SK-N-MC (cell line): ENCODE results near the gene CCNI2.

Experiments used
- DNase-seq: peaks from one replicate; pipeline ENCODE4 v3.0.0-alpha.2; 2011; ENCODE audit warnings: low read depth, low spot score
- H3K27ac ChIP-seq: fragments of 200-600 bp; sonication (generic); 2 replicates; pipeline ENCODE4 v1.5.1; 2016; ENCODE audit warnings: mixed run types
- H3K36me3 ChIP-seq: fragments of 200-600 bp; sonication (generic); 2 replicates; pipeline ENCODE4 v1.6.1; 2017; ENCODE audit warnings: antibody characterized with exemption, low read length, mixed read lengths; ENCODE audit not compliant: insufficient read depth
- H3K4me3 ChIP-seq: fragments of 200-600 bp; sonication (generic); 2 replicates; pipeline ENCODE4 v1.5.1; 2016
- H3K9ac ChIP-seq: fragments of 200-600 bp; sonication (generic); 2 replicates; pipeline ENCODE4 v1.8.0; 2017; ENCODE audit warnings: mixed run types, mixed read lengths; ENCODE audit not compliant: insufficient read length
- H3K9me3 ChIP-seq: fragments of 200-600 bp; sonication (generic); 2 replicates; pipeline ENCODE4 v1.6.1; 2017; ENCODE audit warnings: low read depth, mild to moderate bottlenecking, antibody characterized with exemption, low read length, moderate library complexity, mixed read lengths
- EZH2 ChIP-seq: fragments of 200-600 bp; sonication (generic); IDR thresholded peaks from one replicate; pipeline ENCODE4 v1.6.1; 2017; ENCODE audit warnings: antibody characterized with exemption
- FOXP2 ChIP-seq: optimal IDR thresholded peaks from 2 replicates; pipeline ENCODE3; 2011; ENCODE audit warnings: mild to moderate bottlenecking, moderate library complexity; ENCODE audit not compliant: insufficient read depth; ENCODE audit errors: extremely low read length, control extremely low read depth
- POLR2AphosphoS5 ChIP-seq: IDR thresholded peaks from 2 replicates; pipeline ENCODE4 v1.6.1; 2012; ENCODE audit warnings: mild to moderate bottlenecking, low read depth, low read length, borderline replicate concordance

The CCNI2 gene

GRCh38 chr5:132762246-132763000, 15.2 kb downstream of the CCNI2 start:
- H3K27ac ChIP-seq: no peak overlapping the region
- TF ChIP-seq POLR2AphosphoS5 (no peak), FOXP2 (no peak)
- no peak overlapping the region for H3K9ac ChIP-seq
- H3K36me3 ChIP-seq: no peaks in the 10 kb centered on the region; the same call in 1 of the 2 replicates
- no peak overlapping the region for H3K4me3 ChIP-seq
- H3K9me3 ChIP-seq: no peaks in the 10 kb centered on the region
- DNase-seq: no peak

- no peaks in the 10 kb centered on the region; the same call in 1 of the 2 replicates for H3K36me3 ChIP-seq
- no peak overlapping the region for H3K27ac ChIP-seq
- H3K4me3 ChIP-seq: no peak overlapping the region
Measured at GRCh38 chr5:132763181-132764036, 16.2 kb downstream of the CCNI2 start.

GRCh38 chr5:132764051-132764450, 16.8 kb downstream of the CCNI2 start:
- no peak overlapping the region for H3K9ac ChIP-seq
- H3K4me3 ChIP-seq: no peak overlapping the region
- no peaks in the 10 kb centered on the region; the same call in 1 of the 2 replicates for H3K36me3 ChIP-seq
- no peaks in the 10 kb centered on the region for H3K9me3 ChIP-seq
- TF ChIP-seq FOXP2: no peak
- no peak for TF ChIP-seq POLR2AphosphoS5
- TF ChIP-seq EZH2: no peak
- H3K27ac ChIP-seq: no peak overlapping the region
- DNase-seq: no peak

More at GRCh38 chr5:132763181-132764036, 16.2 kb downstream of the CCNI2 start:
- Histone ChIP-seq H3K9me3 (no peaks in the 10 kb centered on the region), H3K9ac (no peak overlapping the region)
- TF ChIP-seq FOXP2 (no peak), EZH2 (no peak), POLR2AphosphoS5 (no peak)
- no peak for DNase-seq

- Histone ChIP-seq H3K4me3 (no peak overlapping the region), H3K27ac (no peak overlapping the region), H3K9me3 (no peaks in the 10 kb centered on the region), H3K9ac (no peak overlapping the region), H3K36me3 (no peaks in the 10 kb centered on the region; the same call in 1 of the 2 replicates)
- TF ChIP-seq EZH2 (no peak), FOXP2 (no peak), POLR2AphosphoS5 (no peak)
- DNase-seq: no peak
Measured at GRCh38 chr5:132764671-132765238, 17.5 kb downstream of the CCNI2 start.

GRCh38 chr5:132765311-132766019, 18.2 kb downstream of the CCNI2 start:
- Histone ChIP-seq H3K36me3 (no peaks in the 10 kb centered on the region; the same call in 1 of the 2 replicates), H3K27ac (no peak overlapping the region)
- TF ChIP-seq FOXP2 (no peak), POLR2AphosphoS5 (no peak), EZH2 (no peak)

GRCh38 chr5:132766020-132766805, 19.0 kb downstream of the CCNI2 start:
- Histone ChIP-seq H3K9ac (no peak overlapping the region), H3K4me3 (no peak overlapping the region), H3K27ac (no peak overlapping the region), H3K36me3 (no peaks in the 10 kb centered on the region; the same call in 1 of the 2 replicates), H3K9me3 (no peaks in the 10 kb centered on the region)
- no peak for TF ChIP-seq FOXP2
- TF ChIP-seq POLR2AphosphoS5: no peak
- no peak for TF ChIP-seq EZH2
- no peak for DNase-seq

More at GRCh38 chr5:132765311-132766019, 18.2 kb downstream of the CCNI2 start:
- no peak overlapping the region for H3K4me3 ChIP-seq
- no peak for DNase-seq
- no peak overlapping the region for H3K9ac ChIP-seq
- H3K9me3 ChIP-seq: no peaks in the 10 kb centered on the region

- H3K27ac ChIP-seq: no peak overlapping the region
- no peak overlapping the region for H3K4me3 ChIP-seq
- no peaks in the 10 kb centered on the region; the same call in 1 of the 2 replicates for H3K36me3 ChIP-seq
- no peak for DNase-seq
- no peak overlapping the region for H3K9ac ChIP-seq
- H3K9me3 ChIP-seq: no peaks in the 10 kb centered on the region
- TF ChIP-seq POLR2AphosphoS5 (no peak), FOXP2 (no peak), EZH2 (no peak)
Measured at GRCh38 chr5:132766806-132767055, 19.5 kb downstream of the CCNI2 start.
